ENCODE measurements around the gene PNMA1. TPM values are rescaled to one million over a fixed set of nuclear protein-coding genes. Genes with fewer than 3 reads are reported as not detected.

Gene PNMA1
- total RNA-seq, 6 donors from 2014 or later = 9.9 to 28.9 (median 15.2) TPM

DNA sequence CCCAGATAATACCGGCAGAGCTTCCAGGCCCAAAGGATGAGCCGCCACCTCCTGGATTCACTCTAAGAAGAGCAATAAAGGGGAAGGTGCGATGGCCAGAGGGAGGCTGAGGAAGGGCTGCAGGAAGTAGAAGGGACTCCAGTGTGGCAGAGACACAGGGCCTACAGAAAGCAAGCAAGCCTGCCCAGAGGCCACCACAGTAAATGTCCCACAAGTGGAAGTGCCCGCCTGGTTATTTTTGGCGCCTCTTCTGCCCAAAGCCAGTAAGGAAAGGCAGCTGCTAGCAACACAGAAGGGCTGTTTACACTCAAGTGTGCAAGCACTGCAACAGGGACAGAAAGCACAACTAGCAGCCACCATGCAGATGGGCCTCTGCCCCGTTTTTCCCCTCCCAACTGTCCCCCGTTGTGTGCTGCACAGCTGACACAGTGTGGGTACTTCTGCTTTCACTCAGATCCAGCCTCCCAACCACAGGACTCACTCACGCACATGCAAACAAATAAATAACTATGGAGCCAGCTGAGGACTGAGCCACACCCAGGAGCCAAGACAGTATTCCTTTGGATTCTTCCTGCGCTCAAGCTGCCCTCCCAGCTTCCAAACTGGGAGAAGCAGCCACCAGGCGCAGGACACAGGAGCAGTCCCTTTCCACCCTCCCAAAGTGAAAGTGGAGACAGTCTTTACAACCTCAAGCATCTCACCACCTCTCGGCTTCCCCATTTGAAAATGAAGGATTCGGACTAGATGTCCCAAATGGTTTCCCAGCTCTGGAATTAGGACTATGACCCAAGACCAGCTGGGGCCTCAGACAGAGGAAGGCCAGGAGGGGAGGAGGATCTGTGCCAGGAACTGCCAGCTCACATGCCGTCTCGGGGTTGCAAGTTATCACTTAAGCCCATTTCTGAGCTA is 40.0 kb upstream of the PNMA1 start:
- peak overlapping the region in 2 of 4 donors; percentile 13 to 30 for H3K4me3 ChIP-seq
- H3K27me3 ChIP-seq = no peaks in the 10 kb centered on the region
- no peaks in the 10 kb centered on the region for H3K36me3 ChIP-seq
- ATAC-seq (ENCODE audit: low FRiP score in 2 of 2) (peak; percentile 35 to 61), DNase-seq (peak in 1 of 2 donors; percentile 59)
- WGBS, 2 donors = 17 to 19% methylated on average over 12 to 14 of the region's 14 CpGs
- peak in 1 of 2 donors; percentile 24 for TF ChIP-seq POLR2AphosphoS5 (IDR thresholded peaks at IDR 0.05)
- TF ChIP-seq, protein P1, sequence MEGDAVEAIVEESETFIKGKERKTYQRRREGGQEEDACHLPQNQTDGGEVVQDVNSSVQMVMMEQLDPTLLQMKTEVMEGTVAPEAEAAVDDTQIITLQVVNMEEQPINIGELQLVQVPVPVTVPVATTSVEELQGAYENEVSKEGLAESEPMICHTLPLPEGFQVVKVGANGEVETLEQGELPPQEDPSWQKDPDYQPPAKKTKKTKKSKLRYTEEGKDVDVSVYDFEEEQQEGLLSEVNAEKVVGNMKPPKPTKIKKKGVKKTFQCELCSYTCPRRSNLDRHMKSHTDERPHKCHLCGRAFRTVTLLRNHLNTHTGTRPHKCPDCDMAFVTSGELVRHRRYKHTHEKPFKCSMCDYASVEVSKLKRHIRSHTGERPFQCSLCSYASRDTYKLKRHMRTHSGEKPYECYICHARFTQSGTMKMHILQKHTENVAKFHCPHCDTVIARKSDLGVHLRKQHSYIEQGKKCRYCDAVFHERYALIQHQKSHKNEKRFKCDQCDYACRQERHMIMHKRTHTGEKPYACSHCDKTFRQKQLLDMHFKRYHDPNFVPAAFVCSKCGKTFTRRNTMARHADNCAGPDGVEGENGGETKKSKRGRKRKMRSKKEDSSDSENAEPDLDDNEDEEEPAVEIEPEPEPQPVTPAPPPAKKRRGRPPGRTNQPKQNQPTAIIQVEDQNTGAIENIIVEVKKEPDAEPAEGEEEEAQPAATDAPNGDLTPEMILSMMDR (IDR thresholded peaks at IDR 0.05) = no peak
- TF ChIP-seq POLR2A (IDR thresholded peaks at IDR 0.05) = peak in 1 of 4 donors; percentile 11
- peak in 1 of 4 donors; percentile 53 for TF ChIP-seq EP300 (IDR thresholded peaks at IDR 0.05)
- H3K27ac ChIP-seq = peak overlapping the region; percentile 84 to 98 (median 96)
- peaks cover 93 to 100% (median 97%) of the 10 kb centered on the region in 4 donors for H3K4me1 ChIP-seq
- H3K9me3 ChIP-seq = no peaks in the 10 kb centered on the region

DNA sequence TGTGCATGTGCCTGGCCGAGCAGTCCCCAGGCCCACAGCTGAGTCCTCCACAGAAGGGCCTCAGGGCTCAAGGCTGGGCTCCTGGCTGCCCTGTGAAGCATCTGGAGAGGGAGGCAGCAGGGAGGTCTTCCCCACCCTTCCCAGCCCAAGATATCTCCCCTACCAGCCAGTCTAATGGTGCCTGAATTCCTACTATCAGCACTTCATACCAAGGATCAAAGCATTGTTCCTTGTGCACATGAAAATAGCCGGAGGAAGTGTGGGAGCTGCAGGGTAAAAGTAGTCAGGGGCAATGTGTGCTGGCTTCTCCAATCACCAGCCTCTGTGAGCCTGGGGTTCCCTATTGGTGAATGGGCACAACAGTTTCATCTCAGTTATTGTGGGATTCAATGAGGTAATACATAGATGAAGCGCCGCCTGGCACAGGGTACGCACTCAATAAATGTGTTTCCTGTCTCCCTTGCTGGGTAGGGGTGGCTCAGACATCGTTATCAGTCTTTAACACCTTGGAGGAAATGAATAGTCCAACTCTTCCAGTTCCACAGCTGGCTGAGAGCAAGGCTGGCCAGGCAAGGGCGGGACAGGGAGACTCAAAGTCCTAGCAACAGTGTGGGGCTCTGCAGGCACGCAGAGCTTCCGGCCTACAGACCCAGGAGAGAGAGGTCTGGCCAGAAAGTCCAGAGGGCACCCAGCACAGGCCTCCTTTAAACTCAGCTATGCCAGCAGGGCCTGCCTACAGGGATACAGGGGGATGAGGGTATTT is 39.1 kb upstream of the PNMA1 start:
- TF ChIP-seq EP300 (IDR thresholded peaks at IDR 0.05) (peak in 2 of 4 donors; percentile 94 to 95), POLR2AphosphoS5 (IDR thresholded peaks at IDR 0.05) (peak; percentile 92 to 98)
- TF ChIP-seq, protein P1 (IDR thresholded peaks at IDR 0.05) = no peak
- ATAC-seq (ENCODE audit: low FRiP score in 2 of 2) = peak; percentile 18 to 69
- WGBS, 2 donors = 14 to 27% methylated on average over 6 to 9 of the region's 9 CpGs
- no peaks in the 10 kb centered on the region for H3K36me3 ChIP-seq
- peak in 1 of 2 donors; percentile 70 for DNase-seq
- H3K4me1 ChIP-seq = peaks cover 91 to 100% (median 99%) of the 10 kb centered on the region in 4 donors
- H3K4me3 ChIP-seq = peak overlapping the region in 2 of 4 donors; percentile 13 to 30
- H3K9me3 ChIP-seq = no peaks in the 10 kb centered on the region
- H3K27ac ChIP-seq = peak overlapping the region; percentile 84 to 98 (median 96)
- no peaks in the 10 kb centered on the region for H3K27me3 ChIP-seq

DNA sequence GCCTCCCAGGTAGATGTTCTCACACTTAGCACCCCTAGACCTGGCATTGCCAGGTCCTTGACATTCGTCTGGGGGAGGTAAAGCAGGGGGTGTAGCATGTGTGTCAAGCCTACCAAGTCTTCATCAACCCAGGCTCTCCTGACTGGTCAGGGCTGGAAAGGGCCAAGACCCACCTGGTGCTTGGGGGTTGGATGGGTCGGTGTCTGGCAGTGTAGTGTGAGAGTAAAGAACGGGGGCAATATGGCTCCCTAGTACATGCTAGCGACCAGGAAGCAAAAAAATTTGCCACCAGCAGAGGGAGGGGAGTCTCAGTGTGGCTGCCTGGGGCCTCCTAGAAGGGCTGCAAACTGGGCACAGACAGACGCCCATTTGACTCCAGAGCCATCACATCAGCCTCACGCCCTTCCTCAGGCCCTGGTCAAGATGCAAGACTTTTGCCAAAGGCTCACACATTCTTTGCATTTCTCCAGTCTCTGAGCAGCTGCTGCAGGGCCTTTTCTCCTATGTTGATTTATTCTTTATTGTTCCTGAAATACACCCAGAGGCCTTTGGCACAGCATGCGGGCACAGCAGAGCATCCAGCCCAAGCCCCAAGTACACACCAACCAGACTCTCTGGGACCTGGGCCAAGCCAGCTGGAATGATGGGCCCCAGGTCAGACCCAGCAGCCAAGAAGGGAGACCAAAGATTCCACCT is 38.3 kb upstream of the PNMA1 start:
- H3K27me3 ChIP-seq = no peaks in the 10 kb centered on the region
- no peak for DNase-seq

DNA sequence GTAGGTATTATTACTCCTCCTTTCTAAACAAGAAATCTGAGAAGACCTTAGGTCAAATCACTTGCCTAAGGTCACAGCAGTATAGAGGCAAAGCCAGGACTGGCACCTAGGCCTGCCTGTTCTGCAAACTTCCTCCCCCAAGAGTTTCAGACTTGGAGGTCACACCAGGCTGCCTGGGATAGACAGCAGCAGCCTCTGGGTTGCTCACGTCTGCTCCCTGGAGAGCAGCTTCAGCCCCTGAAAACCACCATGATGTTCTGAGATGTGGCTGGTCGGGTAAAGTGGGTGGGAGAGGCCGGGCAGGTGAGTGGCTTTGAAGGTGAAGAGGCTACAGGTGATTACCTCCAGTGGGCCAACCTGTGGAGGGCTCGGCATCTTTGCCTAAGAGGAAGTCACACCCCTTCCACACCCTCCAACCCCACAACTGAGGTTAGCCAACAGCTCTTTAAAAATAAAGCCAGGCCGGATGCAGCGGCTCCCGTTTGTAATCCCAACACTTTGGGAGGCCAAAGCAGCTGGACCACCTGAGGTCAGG is 37.0 kb upstream of the PNMA1 start:
- no peak overlapping the region for H3K4me3 ChIP-seq
- H3K36me3 ChIP-seq = no peaks in the 10 kb centered on the region
- ATAC-seq (ENCODE audit: low FRiP score in 2 of 2) (no peak), DNase-seq (no peak)
- peaks cover 90 to 100% (median 97%) of the 10 kb centered on the region in 4 donors for H3K4me1 ChIP-seq
- H3K27ac ChIP-seq = peak overlapping the region; percentile 84 to 98 (median 96)
- no peaks in the 10 kb centered on the region for H3K27me3 ChIP-seq
- TF ChIP-seq, protein P1 (IDR thresholded peaks at IDR 0.05) = no peak
- TF ChIP-seq POLR2A (IDR thresholded peaks at IDR 0.05) (no peak), EP300 (IDR thresholded peaks at IDR 0.05) (no peak), POLR2AphosphoS5 (IDR thresholded peaks at IDR 0.05) (no peak)
- H3K9me3 ChIP-seq = no peaks in the 10 kb centered on the region
- 4 to 15% methylated on average over 4 to 7 of the region's 7 CpGs for WGBS, 2 donors

More for the DNA sequence above, 38.3 kb upstream of the PNMA1 start:
- H3K4me1 ChIP-seq = peaks cover 90 to 100% (median 97%) of the 10 kb centered on the region in 4 donors
- ATAC-seq (ENCODE audit: low FRiP score in 2 of 2) = peak in 1 of 2 donors; percentile 40
- H3K36me3 ChIP-seq = no peaks in the 10 kb centered on the region
- no peak overlapping the region for H3K4me3 ChIP-seq
- no peaks in the 10 kb centered on the region for H3K9me3 ChIP-seq
- peak overlapping the region; percentile 84 to 98 (median 96) for H3K27ac ChIP-seq
- WGBS, 2 donors = 32 to 33% methylated on average over 7 of the region's 7 CpGs
- TF ChIP-seq POLR2A (IDR thresholded peaks at IDR 0.05) (no peak), EP300 (IDR thresholded peaks at IDR 0.05) (no peak), POLR2AphosphoS5 (IDR thresholded peaks at IDR 0.05) (no peak)
- TF ChIP-seq, protein P1 (IDR thresholded peaks at IDR 0.05) = peak in 5 of 6 experiments; percentile 8 to 40 (median 26)
